Activated T-cell treated with anti-CD3 and anti-CD28 coated beads for 24 hours (primary cell): Measurements from ENCODE around the gene RNFT2.
"Not testable (repeated sequence)": the region's sequence is repeated elsewhere in the genome, so short reads cannot be mapped to it uniquely, and the experiment has no call there.

Source experiments
- DNase-seq: peaks from one replicate; pipeline ENCODE4 v3.0.0-alpha.2; 2020; ENCODE audit warnings: low read depth

Gene RNFT2

GRCh38 chr12:116744766-116745165, 6.7 kb downstream of the RNFT2 start:
- no peak for DNase-seq

DNA sequence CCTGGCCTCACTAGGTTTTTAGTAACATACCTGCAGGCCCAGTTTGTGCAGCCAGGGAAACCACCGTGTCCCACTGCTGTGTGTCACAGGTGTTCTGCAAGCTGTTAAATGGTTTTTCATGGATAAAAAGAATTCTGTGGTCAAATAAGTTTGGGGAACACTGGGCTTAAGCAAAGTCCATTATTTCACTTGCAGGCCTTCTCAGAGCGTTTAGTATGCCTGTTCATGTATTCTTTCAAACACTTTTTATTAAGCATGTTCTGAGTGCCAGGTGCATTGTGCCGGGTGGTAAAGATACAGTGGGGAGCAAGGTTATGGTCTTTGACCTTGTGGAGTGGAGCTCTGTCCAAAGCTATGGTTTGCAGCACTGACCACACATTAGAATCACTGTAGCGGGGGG, 7.4 kb downstream of the RNFT2 start:
- no peak for DNase-seq

DNA sequence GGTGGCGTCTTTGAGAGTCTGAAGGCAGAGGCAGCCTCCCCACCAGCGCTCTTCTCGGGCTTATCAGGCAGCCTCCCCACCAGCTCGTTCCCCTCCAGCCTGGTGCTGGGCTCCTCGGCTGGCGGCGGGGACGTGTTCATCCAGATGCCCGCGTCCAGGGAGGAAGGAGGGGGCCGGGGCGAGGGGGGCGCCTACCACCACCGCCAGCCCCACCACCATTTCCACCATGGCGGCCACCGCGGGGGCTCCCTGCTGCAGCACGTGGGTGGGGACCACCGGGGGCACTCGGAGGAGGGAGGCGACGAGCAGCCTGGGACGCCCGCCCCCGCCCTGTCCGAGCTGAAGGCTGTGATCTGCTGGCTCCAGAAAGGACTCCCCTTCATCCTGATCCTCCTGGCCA, 11.8 kb downstream of the RNFT2 start:
- DNase-seq = no peak

DNA sequence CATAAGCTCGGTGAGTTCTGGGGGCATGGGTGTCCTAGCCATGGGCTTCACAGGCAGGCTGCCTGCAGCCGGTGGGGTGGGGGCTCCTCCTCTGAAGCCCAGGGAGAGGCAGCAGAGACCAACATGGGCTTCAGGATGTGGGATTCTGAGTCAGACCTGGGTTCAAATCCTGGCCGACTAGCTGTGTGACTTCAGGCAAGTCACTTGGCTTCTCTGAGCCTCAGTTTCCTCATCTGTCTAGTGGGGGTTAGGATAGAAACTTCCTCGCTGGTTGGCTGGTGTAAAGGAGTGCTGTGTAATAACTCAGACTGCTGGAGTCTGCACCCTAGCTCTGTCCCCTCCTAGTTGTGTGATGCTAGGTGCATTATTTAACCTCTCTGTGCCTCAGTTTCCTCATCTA, 12.2 kb downstream of the RNFT2 start:
- no peak for DNase-seq

DNA sequence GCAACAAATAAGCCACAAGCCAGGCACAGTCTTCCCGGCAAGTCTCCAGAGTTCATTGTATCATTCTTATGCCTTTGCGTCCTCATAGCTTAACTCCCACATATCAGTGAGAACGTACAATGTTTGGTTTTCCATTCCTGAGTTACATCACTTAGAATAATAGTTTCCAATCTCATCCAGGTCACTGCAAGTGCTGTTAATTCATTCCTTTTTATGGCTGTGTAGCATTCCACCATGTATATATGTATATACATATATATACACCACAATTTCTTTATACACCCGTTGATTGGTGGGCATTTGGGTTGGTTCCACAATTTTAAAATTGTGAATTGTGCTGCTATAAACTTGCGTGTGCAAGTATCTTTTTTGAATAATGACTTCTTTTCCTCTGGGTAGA, 16.0 kb downstream of the RNFT2 start:
- not testable (repeated sequence) for DNase-seq

GRCh38 chr12:116754783-116755182, 16.7 kb downstream of the RNFT2 start:
- DNase-seq = not testable (repeated sequence)

GRCh38 chr12:116759783-116760621, 21.9 kb downstream of the RNFT2 start:
- DNase-seq = no peak

- DNase-seq = no peak
These were observed 22.5 kb downstream of the RNFT2 start for GRCh38 chr12:116760622-116761020.

DNA sequence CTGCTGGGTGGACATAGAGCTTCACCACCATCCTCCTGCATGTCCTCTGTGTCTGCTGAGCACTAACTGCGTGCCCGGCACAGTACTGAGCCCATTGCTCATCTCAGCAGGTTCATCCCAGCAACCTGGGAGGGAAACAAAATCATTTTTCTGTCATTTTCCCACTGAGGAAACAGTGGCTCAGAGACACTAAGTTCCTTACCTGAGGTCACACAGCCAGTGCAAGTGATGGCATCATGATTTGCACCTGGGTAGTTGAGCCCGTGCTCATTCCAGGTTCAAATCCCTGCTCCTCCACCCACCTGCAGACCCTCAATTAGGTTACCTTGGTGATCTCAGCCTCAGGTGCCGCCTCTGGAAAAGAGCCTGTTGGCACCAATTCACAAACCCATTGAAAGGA, 23.4 kb downstream of the RNFT2 start:
- no peak for DNase-seq

GRCh38 chr12:116765271-116765670, 27.2 kb downstream of the RNFT2 start:
- DNase-seq = no peak

DNA sequence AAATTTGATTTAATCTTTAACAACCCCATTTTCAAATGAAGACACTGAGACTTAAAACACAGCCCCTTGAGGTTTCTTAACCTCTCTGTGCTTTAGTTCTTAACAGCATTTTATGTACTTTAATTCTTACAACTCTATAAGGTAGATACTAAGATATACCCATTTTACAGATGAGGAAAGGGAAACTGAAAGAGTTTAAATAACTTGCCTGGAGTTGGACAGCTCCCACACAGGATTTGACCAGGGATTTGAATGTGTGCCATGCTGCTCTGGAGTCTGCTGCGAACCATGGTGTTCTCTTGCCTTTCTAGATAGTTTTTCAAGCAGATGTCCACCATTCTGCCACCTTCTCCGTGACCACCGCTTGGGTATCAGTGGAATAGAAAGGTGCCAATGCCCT, 28.2 kb downstream of the RNFT2 start:
- DNase-seq = no peak

DNA sequence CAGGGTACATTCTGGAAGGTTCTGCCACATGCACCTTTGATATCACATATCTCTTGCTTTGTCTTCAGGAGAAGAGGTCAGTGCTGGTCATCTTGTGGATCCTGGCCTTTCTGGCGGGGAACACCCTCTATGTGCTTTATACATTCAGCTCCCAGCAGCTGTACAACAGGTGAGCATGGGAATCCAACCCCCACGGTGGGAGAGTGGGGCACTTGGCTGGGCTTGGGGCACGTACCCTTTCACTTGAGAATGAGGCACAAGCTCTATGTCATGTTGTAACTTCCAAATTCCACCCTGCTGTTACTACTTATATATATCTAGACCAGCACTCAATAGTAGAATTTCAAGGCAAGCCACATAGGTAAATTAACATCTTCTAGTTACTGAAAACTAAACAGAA, 28.6 kb downstream of the RNFT2 start:
- no peak for DNase-seq

DNA sequence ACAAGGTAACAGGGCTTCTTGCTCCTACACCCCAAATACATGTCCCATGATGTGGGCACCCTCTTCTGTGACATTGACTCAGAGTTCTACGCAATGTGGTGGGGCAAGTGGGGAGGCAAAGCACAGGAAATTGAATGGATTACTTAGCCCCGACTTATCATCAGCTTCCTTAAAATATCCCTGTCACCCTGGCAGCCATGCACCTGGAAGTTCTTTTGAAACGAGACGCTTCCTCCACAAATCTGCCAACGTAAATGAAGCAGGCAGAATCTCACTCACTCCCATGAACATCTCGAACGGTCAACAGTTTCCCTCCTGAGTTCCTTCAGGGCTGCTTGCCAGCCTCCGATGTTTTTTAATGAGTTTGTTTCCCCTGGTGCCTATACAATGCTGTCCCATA, 33.5 kb downstream of the RNFT2 start:
- DNase-seq = no peak

GRCh38 chr12:116773276-116773731, 35.2 kb downstream of the RNFT2 start:
- DNase-seq = no peak

GRCh38 chr12:116774020-116774419, 35.9 kb downstream of the RNFT2 start:
- DNase-seq = no peak

GRCh38 chr12:116777245-116777644, 39.1 kb downstream of the RNFT2 start:
- DNase-seq = no peak

- DNase-seq = no peak
These were observed 41.5 kb downstream of the RNFT2 start for GRCh38 chr12:116779597-116779996.

DNA sequence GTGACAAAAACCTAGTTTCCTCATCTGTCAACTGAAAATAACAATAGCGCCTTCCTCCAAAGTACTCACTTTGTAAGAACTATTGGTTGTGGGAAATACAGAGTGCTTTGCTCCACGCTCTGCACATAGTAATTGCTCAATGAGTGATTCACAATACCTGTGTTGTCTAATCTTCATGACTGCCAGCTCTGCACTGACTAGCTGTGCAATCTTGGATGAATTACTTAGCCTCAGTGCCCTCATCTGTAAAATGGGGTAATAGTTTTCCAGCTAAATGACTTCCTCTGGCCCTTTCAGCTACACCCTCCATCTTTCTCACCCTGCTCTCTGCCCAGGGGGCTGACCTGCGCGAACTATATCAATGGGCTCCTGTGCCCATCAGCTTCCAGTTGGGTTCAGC, 42.8 kb downstream of the RNFT2 start:
- no peak for DNase-seq

DNA sequence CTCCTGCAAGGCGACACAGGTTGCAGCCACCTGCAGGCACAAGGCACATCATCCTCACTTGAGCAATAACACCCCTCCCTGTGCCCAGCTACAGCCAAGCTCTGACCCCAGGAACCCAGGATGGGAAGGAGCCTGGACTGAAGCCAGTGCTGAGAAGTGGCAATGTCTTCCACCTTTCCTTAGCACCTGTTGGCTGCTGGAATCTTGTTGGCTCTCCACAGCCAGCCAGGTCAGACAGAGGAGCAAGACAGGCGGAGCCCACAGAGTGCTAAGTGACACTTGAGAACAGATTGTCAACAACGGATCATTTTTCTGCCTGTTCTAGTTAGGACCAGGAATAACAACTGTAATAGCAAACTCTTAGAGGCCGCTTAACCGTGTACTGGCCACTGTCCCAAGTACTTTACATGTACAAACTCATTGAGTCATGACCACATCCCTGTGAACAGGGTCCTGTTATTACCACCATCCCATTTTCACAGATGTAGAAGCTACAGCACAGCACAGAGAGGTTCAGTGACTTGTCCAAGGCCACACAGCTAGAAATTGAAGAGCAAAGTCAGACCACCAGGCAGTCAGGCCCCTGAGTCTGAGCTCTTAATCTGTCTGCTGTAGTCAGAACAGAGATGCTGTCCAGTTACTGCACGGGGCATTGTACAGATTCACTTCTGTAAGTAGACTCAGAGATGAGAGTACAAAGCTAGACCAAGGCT, 45.6 kb downstream of the RNFT2 start:
- no peak for DNase-seq

DNA sequence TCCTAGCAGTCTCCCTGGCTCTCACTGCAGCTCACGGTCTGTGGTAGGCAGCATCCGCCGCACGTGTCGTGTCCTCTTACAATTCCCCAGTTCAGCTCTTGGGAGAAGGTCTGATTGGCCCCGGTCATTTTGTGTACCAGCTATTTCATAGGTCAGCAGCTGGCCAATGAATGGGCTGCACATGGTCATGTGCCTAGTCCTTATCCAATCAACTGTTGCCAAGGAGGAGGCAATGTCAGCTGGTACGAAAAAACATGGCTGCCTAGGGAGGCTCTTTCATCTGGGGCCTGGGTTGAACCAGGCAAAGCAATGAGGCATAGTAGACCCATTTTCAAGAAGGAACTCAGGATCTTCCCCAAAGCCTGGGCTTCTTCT, 46.1 kb downstream of the RNFT2 start:
- no peak for DNase-seq

GRCh38 chr12:116789562-116789961, 51.4 kb downstream of the RNFT2 start:
- DNase-seq = not testable (repeated sequence)

- no peak for DNase-seq
These were observed 52.0 kb downstream of the RNFT2 start for GRCh38 chr12:116790066-116790465.

DNA sequence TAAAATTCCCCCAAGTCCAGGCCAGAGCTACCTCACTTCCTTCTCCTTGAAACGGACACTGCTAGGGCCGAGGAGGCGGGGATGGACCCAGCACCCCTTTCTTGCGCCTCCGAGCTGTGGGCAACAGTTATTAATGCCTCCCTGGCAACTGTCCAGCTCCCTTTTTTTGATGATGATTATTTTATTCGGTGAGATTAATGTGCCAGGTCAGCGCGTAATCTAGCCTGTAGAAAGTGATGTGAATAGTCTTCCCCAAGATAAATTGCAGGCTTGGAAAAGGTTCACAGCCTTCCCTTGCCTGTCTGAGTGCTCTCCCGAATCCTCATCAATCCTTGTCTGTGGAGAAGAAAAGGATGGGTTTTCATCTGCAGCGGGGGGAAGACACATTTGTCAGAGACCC, 54.3 kb downstream of the RNFT2 start:
- no peak for DNase-seq

- DNase-seq = no peak
These were observed 56.6 kb downstream of the RNFT2 start for GRCh38 chr12:116794725-116795124.
